Heart left ventricle (tissue), 13 donors: ENCODE data around the gene DGAT2.

Experiments
- CTCF ChIP-seq, 12 donors: fragments of 200-600 bp; sonication (generic) in 4 of 12; IDR thresholded peaks; one replicate each; pipeline versions ENCODE4 v1.5.0 to v1.8.0; 2018 to 2022; ENCODE audit warnings: antibody characterized with exemption in 12 of 12, mild to moderate bottlenecking in 5 of 12
- POLR2A ChIP-seq, 2 donors: fragments of 450-650 bp; IDR thresholded peaks; one replicate each; pipeline ENCODE4 v1.6.1; 2017; ENCODE audit warnings: antibody characterized with exemption in 2 of 2, mild to moderate bottlenecking in 2 of 2, moderate library complexity in 2 of 2
- donor health status: ischemic (EF 13 %, LVEDD 7.1; RV severe dilation, severe dysfunction).
- donor health status: DM: no; HTN: yes; CAD: no.
- donor health status: DM: no; HTN: no; CAD: no.
- donor health status: ischemic (EF 25% LVEDD 6.9; RV normal size, moderate dysfunction).
- donor health status: ischemic (EF 25% LVEDD 5.7; RV mildly dilated, moderate dysfunction).
- donor health status: ischemic (EF 35%, LVEDD 5.7; RV mildly dilated, moderate dysfunction).
- donor health status: nonischemic (EF 11% LVEDD 7.7; RV severe dilation, severe dysfunction).
- donor health status: DM: yes; HTN: yes; CAD: no.
- donor health status: PGD.
- donor health status: ischemic (EF 29% LVEDD 5.4; RV normal size, mild dysfunction).
- donor health status: nonischemic (EF 23%, LVEDD 6.1; RV moderate dilation, normal function).

DNA sequence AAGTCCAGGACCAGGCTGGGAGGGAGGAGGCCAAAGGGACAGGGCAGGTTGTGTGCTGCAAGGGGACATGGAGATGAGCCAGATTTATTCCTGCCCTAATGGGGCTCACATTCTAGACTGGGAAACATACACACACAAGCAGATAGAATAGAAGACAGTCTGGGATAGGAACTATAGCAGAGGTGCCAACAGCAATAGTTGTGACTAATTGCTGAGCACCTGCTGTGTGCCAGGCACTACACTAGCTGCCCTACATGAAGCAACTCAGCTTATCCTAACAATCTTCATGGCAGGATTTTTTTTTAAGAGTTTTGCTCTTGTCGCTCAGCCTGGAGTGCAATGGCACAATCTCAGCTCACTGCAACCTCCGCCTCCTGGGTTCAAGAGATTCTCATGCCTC lies 39.6 kb upstream of the DGAT2 start:
- TF ChIP-seq CTCF (IDR thresholded peaks at IDR 0.05) (no peak), POLR2A (IDR thresholded peaks at IDR 0.05) (no peak)
